RWPE2 (cell line): ENCODE results near the gene LRRC23.

Source experiments
- ATAC-seq: fragments of 200-7000 bp; cut with Tn5 transposase; 3 replicates; pipeline ENCODE4 v1.9.1; 2021; ENCODE audit warnings: low read depth
- DNase-seq: peaks from one replicate; pipeline ENCODE4 v3.0.0-alpha.2; 2020; ENCODE audit warnings: low spot score
- H3K27ac ChIP-seq: fragments of 450-650 bp; 2 replicates; pipeline ENCODE4 v1.5.1; 2017; ENCODE audit warnings: mild to moderate bottlenecking; ENCODE audit not compliant: poor library complexity, severe bottlenecking
- H3K27me3 ChIP-seq: fragments of 250-450 bp; sonication (Bioruptor Pico); 2 replicates; pipeline ENCODE4 v1.5.1; 2021; ENCODE audit warnings: mild to moderate bottlenecking, moderate library complexity; ENCODE audit not compliant: insufficient read depth, poor library complexity, severe bottlenecking
- H3K36me3 ChIP-seq: fragments of 250-450 bp; sonication (Bioruptor Pico); 2 replicates; pipeline ENCODE4 v1.5.1; 2020; ENCODE audit warnings: low read depth, mild to moderate bottlenecking, moderate library complexity
- H3K4me1 ChIP-seq: fragments of 250-450 bp; sonication (Bioruptor Pico); 2 replicates; pipeline ENCODE4 v1.5.1; 2021; ENCODE audit warnings: mild to moderate bottlenecking, moderate library complexity; ENCODE audit not compliant: insufficient read depth, poor library complexity, severe bottlenecking
- H3K4me3 ChIP-seq: fragments of 250-450 bp; sonication (Bioruptor Pico); 2 replicates; pipeline ENCODE4 v1.5.1; 2021; ENCODE audit warnings: mild to moderate bottlenecking, moderate library complexity; ENCODE audit not compliant: severe bottlenecking
- H3K9me3 ChIP-seq: fragments of 250-450 bp; sonication (Bioruptor Pico); 2 replicates; pipeline ENCODE4 v1.5.1; 2021; ENCODE audit warnings: mild to moderate bottlenecking, moderate library complexity; ENCODE audit not compliant: severe bottlenecking
- TF ChIP-seq, protein P1 (sequence below): fragments of 450-650 bp; IDR thresholded peaks from one replicate; pipeline ENCODE4 v1.5.1; 2017; ENCODE audit warnings: mild to moderate bottlenecking, moderate library complexity; ENCODE audit not compliant: poor library complexity, severe bottlenecking

LRRC23 gene

DNA sequence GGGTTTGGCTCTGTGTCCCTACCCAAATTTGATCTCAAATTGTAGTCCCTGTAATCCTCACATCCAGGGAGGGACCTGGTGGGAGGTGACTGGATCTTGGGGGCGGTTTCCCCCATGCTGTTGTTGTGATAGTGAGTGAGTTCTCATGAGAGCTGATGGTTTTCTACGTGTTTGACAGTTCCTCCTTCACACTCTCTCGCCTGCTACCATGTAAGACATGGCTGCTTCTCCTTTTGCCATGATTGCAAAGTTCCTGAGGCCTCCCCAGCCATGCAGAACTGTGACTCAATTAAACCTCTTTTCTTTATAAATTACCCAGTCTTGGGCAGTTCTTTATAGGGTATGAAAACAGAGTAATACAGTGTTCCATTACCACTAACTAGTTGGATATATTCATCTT, 10.3 kb upstream of the LRRC23 start:
- TF ChIP-seq, protein P1, sequence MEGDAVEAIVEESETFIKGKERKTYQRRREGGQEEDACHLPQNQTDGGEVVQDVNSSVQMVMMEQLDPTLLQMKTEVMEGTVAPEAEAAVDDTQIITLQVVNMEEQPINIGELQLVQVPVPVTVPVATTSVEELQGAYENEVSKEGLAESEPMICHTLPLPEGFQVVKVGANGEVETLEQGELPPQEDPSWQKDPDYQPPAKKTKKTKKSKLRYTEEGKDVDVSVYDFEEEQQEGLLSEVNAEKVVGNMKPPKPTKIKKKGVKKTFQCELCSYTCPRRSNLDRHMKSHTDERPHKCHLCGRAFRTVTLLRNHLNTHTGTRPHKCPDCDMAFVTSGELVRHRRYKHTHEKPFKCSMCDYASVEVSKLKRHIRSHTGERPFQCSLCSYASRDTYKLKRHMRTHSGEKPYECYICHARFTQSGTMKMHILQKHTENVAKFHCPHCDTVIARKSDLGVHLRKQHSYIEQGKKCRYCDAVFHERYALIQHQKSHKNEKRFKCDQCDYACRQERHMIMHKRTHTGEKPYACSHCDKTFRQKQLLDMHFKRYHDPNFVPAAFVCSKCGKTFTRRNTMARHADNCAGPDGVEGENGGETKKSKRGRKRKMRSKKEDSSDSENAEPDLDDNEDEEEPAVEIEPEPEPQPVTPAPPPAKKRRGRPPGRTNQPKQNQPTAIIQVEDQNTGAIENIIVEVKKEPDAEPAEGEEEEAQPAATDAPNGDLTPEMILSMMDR, result no peak
- DNase-seq, result no peak
- Histone ChIP-seq H3K36me3 (no peaks in the 10 kb centered on the region), H3K27ac (no peak overlapping the region), H3K27me3 (no peaks in the 10 kb centered on the region), H3K4me1 (peaks cover 3% of the 10 kb centered on the region), H3K4me3 (no peak overlapping the region), H3K9me3 (no peaks in the 10 kb centered on the region)
- ATAC-seq, result no peak

DNA sequence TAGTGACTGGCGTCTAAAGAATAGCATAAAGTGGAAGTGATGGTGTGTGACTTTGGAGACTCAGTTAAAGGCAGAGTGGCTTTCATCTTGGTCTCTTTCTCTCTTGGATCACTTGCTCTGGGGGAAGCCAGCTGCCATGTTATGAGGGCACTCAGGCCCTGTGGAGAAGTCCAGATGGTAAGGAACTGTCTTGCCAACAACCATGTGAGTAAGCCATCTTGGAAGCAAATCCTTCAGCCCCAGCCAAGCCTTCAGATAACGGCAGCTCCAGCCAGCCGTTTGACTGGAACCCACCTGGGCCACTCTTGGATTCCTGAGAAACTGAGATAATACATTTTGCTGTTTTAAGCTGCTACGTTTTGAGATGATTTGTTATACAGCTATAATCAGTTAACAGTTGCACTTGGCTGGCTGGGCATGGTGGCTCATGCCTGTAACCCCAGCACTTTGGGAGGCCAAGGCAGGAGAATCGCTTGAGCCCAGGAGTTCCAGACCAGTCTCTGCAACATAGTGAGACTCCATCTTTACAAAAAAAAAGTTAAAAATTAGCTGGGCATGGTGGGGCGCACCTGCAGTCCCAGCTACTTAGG, 7.7 kb upstream of the LRRC23 start:
- Histone ChIP-seq H3K4me1 (no peaks in the 10 kb centered on the region), H3K9me3 (no peaks in the 10 kb centered on the region), H3K36me3 (no peaks in the 10 kb centered on the region), H3K4me3 (no peak overlapping the region), H3K27ac (no peak overlapping the region), H3K27me3 (no peaks in the 10 kb centered on the region)
- TF ChIP-seq, protein P1, result no peak
- ATAC-seq (no peak), DNase-seq (no peak)

DNA sequence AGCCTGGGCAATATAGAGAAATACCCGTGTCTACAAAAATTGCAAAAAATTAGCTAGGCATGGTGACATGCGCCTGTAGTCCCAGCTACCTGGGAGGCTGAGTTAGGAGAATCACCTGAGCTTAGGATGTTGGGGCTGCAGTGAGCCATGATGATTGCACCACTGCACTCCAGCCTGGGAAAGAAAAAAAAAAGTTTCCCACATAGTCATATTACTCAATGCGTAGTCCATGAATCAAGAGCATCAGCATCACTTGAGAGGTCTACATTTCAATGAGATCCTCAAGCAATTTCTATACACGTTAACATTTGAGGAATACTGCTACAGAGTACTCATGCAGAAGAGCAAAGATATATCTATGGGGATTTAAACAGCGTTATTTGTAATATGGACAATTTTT, 5.2 kb upstream of the LRRC23 start:
- Histone ChIP-seq H3K4me3 (no peak overlapping the region), H3K4me1 (peaks cover 4% of the 10 kb centered on the region), H3K27me3 (no peaks in the 10 kb centered on the region), H3K9me3 (no peaks in the 10 kb centered on the region), H3K27ac (no peak overlapping the region), H3K36me3 (no peaks in the 10 kb centered on the region)
- TF ChIP-seq, protein P1, result no peak
- no peak for DNase-seq
- ATAC-seq, result no peak

DNA sequence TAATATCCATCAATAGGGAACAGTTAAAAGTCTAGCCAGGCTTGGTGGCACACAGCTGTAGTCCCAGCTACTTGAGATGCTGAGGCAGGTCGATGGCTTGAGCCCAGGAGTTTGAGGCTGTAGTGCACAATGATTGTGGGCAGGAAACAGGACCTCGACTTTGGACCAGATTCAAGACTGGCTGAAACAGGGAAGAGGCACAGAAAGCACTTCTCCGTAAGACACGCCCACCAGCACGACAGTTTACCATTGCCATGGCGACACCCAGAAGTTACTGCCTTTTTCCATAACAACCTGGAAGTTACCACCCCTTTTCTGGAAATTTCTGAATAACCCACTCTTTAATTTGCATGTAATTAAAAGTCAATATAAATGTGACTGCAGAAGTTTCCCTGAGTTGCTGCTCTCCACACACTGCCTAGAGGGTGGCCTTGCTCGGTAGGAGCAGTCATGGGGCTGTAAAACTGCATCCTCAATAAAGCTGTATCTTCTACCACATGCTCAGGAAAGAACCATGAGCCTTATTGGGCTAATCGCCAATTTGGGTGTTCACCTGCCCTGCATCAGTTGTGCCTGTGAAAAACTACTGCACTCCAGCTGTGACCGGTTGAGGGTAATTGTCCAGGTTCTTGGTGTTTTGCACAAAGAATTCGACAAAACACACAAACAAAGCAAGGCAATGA, 4.6 kb upstream of the LRRC23 start:
- Histone ChIP-seq H3K27me3 (no peaks in the 10 kb centered on the region), H3K4me1 (peaks cover 4% of the 10 kb centered on the region), H3K4me3 (no peak overlapping the region), H3K9me3 (no peaks in the 10 kb centered on the region), H3K36me3 (no peaks in the 10 kb centered on the region), H3K27ac (no peak overlapping the region)
- ATAC-seq (no peak), DNase-seq (no peak)
- TF ChIP-seq, protein P1, result no peak

DNA sequence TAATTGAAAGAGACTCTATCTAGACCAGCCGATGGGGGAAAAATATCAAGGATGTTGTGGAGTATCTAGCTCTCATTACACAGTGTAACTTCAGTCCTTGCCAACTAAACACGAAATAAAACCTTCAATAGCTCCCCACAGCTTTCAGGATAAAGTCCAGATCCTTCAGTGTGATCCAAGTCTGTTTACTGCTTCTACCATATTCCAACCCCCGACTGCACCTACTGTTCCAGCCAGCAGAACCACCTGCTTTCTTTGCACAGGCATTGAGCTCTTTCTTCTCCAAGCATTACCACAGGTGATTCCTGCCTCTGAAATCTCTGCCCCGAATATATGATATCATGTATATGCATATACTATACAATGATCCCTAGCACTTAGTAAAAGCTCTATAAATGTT, 2.2 kb upstream of the LRRC23 start:
- no peak overlapping the region for H3K4me3 ChIP-seq
- peaks cover 4% of the 10 kb centered on the region for H3K4me1 ChIP-seq
- TF ChIP-seq, protein P1, result no peak
- H3K9me3 ChIP-seq, result no peaks in the 10 kb centered on the region
- H3K27ac ChIP-seq, result no peak overlapping the region
- no peak for DNase-seq
- no peaks in the 10 kb centered on the region for H3K36me3 ChIP-seq
- no peaks in the 10 kb centered on the region for H3K27me3 ChIP-seq
- ATAC-seq, result no peak
